ENCODE results near the gene SERPINI2.

The SERPINI2 gene, protein sequence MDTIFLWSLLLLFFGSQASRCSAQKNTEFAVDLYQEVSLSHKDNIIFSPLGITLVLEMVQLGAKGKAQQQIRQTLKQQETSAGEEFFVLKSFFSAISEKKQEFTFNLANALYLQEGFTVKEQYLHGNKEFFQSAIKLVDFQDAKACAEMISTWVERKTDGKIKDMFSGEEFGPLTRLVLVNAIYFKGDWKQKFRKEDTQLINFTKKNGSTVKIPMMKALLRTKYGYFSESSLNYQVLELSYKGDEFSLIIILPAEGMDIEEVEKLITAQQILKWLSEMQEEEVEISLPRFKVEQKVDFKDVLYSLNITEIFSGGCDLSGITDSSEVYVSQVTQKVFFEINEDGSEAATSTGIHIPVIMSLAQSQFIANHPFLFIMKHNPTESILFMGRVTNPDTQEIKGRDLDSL

DNA sequence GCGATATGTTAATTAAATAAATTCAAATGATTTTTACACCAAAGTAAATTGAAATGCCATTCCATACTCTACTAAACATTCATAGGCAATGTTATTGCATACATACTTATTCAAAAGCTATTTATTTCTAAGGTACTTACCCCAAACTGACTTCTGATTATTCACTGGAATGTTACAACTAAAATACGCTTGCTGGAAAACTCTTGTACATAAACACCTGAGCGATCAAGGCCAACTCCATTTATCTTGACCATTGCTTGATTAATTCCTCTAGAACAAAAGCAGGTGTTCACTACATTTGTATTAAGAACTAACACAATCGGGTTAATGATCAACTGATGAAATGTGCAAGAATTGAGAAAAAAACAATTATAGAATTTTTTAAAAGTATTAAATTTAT is at the start of gene SERPINI2:
SERPINI2 (minus strand) TSS at position 180 of the 400 bp plus-strand sequence. CDS start 2,208 bp downstream, outside the sequence.
- DNase-seq = no peak

DNA sequence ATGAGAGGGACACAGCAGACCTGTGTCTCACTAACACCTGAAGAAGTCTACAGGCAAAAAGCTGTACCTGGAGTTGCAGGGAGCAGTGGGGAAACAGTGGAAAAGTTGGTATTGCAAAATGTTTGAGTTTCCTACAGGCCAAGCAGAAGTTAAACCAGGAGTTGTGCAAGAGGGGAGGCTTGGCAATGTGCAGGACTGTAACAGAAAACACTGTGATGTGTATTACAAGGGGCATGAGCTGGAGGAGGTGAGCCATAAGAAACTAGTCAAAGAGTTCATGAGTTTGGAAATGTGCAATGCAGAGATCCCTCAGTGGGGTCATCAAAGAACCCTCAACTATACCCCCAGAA is 47.1 kb upstream of the SERPINI2 start:
- no peak for DNase-seq

DNA sequence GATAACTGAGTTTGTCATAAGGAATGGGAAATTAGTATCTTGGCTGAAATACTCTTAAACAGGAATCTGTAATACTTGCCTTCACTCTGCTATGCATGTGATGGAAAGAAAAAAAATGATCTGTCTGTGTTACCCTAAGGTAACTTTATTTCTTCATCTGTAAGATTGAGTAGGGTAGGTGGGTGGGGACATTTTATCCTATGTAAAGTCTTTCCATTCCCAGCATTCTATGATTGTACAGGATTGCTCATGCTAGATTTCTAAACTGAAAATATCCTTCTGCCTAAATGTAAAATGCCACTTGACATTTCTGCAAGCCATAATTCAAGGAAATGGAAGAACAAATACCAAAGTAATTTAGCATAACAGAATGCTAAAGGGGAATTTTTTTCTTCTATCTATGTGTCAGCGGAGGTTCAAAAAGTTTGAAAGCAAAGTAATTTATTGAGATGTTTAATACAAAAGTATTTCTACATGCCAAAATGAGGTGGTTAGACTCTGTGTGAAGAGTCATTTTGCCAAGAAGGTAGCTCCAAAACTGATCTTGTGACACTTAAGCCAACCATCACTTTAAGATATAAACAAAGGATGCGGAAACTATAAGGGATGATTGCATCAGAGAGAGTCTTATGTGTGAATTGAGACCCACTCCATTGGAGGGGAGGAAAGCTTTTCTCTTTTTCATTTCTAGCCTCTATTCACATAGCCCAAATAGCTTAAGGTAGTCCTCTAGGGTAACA is 46.6 kb upstream of the SERPINI2 start:
- no peak for DNase-seq

DNA sequence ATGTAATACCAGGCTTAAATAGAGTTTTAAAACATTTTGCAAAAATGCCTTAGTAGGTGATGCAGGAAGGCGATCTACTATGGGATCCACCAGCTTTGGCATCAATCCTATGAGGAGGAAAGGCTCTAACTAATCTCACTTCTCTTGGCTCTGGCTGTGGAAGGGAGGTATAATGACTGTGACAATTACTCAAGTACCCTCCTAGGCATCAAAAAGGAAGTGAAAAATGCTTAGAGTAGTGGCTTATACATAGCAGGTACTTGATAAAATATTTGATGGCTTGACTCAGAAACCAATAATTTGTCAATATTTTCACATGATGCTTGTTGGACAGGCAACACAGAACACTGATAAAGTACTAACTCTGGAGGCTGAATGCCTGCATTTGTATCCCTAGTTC is 34.1 kb upstream of the SERPINI2 start:
- no peak for DNase-seq

DNA sequence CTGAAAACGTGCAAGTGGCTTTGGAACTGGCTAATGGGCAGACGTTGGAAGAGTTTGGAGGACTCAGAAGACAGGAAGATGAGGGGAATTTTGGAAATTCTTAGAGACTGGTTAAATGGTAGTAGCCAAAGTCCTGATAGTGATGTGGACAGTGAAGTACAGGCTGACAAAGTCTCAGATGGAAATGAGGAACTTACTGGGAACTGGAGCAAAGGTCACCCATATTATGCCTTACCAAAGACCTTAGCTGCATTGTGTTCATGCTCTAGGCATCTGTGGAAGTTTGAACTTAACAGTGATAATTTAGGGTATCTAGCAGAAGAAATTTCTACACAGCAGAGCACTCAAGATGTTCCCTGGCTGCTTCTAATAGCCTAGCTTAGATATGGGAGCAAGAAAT is 28.6 kb upstream of the SERPINI2 start:
- no peak for DNase-seq

DNA sequence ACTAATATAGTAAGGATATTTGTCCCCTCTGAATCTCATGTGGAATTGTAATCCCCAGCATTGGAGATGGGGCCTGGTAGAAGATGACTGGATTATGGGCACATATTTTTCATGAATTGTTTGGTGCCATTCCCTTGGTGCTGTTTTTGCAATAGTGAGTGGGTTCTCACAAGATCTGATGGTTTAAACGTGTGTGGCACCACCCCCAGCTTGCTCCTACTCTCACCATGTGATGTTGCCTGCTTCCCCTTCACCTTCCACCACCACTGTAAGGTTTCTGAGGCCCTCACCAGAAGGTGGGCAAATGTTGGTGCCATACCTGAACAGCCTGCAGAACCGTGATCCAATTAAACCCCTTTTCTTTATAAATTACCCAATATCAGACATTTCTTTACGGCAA is 28.1 kb upstream of the SERPINI2 start:
- DNase-seq = no peak

DNA sequence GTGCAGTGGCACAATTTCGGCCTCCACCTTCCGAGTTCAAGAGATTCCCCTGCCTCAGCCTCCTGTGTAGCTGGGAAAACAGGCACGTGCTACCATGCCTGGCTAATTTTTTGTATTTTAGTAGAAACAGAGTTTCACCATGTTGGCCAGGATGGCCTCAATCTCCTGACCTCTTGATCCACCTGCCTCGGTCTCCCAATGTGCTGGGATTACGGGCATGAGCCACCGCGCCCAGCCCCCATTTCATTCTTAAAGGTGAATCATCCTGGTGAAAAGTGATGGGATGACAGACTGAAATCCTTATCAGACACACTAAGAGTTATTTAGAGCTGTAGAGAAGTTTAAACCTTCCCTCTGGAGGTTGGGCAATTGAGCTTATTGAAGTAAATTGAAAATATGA is 24.1 kb upstream of the SERPINI2 start:
- no peak for DNase-seq

DNA sequence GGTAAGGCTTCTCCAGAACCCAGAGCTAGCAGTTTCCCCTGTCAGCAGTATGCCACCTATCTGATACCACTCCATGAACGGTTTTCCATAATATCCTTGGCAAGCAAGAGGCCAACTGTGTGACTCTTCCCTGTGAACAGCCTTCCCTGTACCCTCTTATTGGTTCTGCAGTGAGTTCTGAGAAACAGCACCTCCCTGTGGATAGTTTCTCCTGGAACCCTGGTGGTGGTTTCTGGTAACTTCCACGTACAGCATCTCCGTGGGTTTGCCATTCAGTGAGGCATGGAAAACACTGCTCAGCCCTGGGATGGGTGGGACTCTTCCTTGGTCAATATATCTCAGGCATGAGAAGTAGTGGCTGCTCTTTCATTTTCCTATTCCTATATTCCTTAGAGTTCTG is 19.4 kb upstream of the SERPINI2 start:
- DNase-seq = no peak

DNA sequence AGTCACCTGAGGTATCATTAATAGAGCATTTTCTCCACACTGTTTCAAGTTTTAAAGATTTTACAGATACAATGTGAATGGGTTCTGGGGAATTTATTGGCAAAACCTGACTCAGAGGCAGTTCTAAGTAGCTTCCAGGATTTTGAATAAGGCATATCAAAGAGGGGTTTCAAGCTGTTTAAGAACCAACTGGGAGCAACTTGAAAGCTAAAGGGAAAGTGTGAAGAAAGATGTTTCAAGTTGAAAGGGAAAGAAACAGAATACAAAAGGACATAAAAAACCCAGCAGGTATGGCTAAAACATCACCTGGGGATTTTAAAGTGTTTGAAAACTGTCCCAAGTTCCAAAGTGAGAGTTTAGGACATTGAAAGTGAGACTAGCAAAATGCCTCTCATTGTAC is 17.8 kb upstream of the SERPINI2 start:
- DNase-seq = no peak

DNA sequence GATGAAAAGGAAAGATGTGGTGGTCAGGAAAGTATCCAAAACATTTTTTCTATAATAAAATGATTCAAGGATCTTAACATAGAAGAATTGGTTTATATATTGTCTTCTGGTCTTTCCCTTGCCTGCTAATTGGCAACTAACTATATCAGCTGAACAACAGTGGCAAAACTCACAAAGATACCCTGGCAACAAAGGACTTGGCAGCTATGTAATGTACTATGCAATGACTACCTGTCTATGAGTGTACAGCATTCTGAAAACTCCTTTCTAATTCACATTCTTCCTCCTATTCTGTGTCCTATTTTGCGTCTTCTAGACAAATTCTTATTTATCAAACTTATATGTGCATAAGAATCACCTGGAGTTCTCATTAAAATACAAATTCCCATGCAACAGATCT is 15.7 kb upstream of the SERPINI2 start:
- no peak for DNase-seq

DNA sequence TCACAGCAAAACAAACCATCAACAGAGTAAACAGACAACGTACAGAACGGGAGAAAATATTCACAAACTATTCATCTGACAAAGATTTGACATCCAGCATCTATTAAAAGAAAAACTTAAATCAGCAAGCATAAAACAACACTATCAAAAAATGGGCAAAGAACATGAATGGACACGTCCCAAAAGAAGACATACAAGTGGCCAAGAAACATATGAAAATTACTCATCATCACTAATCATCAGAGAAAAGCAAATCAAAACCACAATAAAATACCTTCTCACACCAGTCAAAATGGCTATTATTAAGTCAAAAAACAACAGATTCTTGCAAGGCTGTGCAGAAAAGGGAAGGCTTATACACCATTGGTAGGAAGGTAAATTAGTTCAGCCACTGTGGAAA is 13.7 kb upstream of the SERPINI2 start:
- no peak for DNase-seq

DNA sequence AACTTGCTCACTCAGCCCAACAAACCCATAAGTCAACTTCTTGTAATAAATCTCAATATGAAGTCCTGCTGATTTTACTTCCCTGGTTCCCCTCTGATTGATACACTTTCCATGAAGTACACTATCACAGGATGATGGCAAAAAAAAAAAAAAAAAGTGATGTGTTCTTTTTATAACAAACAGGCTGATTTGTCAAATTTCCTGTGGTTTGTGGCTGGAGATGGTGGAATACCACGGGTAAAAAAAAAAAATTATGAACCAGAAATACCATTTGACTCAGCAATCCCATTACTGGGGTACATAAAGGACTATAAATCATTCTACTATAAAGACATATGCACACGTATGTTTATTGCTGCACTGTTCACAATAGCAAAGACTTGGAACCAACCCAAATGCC is 10.7 kb upstream of the SERPINI2 start:
- DNase-seq = no peak

DNA sequence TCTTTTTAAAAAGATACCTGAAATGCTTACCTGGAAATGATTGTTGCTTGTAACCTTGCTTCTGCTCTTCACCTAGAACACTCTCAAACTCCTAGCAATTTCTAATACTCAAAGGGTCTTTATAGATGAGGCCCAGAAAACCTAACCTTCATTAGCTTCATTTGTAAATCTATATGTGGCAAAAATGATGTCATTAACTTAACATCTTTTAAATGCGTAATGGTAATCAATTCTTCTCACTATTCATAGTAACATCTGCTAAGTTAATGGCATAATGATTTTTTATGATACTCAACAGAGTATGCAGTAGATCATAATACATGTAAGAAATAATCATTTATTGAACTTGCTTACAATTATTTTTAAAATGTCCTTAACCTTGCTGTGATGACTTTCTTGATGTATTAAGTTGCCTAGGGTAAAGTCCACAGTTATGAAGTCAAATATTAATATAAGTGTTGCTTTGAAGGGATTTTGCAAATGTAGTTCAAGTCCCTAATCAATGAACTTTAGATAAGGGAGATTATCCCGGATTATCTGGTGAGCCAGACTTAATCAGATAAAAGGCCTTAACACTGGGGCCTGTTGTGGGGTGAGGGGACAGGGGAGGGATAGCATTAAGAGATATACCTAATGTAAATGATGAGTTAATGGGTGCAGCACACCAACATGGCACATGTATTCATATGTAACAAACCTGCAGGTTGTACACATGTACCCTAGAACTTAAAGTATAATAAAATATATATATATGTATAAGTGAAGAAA is 10.1 kb upstream of the SERPINI2 start:
- no peak for DNase-seq

DNA sequence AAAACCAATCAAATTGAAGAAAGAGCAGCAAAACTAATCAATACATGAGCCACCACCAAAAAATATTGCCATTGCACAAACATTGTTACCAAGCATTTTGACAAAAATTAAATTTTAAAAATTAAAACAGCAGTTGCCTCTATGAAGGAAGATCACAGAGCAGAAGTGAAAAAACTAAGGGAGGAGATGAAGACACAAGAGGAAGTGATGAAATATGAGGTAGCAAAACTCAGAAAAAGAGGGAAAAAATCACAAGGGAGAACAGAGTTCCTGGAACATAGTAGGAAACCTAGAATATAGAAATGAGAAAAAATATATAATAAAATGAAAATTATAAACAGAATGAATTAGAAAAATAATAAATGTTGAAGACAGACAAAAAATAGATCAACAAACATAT is 7.3 kb upstream of the SERPINI2 start:
- no peak for DNase-seq

DNA sequence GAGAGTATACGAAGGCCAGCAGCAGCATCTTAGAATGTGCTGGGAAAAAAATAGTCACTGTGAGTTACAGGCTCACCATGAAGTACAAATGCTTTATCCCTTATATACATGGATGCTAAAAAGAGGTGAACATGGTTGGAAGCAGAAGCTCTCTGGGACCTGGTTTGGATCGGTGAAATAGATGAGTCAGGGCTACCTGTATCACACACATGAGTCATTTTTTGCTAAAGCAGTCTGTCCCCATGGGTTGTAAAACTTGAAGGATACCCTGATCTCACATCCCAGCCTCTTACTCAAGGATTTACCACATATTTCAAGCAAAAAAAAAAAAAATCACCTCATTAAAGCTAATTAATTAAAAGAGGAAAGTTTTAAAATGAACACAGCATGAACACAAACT is 6.9 kb upstream of the SERPINI2 start:
- DNase-seq = no peak

DNA sequence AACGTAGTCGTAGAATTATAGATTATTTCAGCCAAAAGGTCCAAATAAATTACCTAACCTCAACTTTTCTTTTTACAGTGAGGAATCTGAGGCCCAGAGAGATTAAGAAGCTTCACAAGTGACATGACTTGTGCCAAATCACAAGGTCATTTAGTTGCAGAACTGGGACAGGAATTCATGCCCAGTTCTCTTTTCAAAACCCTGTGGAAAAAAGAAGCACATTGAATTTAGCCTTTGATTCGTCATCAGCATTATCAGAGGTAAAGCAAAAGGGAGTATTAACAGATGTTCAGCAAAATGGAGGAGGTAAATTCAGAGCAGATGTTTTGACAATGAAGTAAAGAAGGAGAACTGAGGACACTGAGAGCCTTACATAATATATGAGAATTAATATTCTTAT is 4.5 kb downstream of the SERPINI2 start:
- no peak for DNase-seq

DNA sequence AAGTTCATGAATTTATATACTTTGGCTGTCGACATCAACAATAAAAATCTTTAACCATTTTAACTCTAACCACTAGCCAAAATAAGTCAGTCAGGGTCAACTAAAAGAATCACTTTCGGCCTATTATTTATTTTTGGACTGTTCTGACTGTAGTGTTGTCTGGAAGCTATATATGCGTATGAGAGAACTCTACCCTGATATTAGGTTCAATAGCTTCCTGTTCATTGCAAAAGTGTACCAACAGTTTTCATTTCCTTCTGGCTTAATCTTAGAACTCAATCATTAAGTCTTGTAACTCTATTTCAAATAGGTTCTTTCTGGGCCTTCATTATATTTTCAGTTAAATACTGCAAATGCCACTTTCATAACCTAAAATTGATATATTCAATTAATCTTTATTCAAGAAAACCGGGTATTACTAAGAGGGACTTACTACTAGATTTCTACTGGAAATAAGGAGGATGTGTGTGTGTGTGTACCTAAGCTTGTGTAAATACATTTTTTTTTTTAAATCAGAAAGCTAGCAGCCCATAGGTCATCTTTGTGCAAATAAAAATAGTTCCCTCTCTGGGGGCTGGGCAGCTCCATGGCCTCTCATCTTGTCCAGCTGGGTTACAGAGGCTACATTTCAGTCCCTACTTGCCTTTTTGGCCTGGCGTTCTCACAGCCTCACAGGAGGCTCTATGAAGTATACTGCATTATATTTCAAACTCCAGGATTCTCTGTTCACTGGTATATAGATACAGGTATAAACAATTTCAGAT is 5.8 kb downstream of the SERPINI2 start:
- DNase-seq = no peak

DNA sequence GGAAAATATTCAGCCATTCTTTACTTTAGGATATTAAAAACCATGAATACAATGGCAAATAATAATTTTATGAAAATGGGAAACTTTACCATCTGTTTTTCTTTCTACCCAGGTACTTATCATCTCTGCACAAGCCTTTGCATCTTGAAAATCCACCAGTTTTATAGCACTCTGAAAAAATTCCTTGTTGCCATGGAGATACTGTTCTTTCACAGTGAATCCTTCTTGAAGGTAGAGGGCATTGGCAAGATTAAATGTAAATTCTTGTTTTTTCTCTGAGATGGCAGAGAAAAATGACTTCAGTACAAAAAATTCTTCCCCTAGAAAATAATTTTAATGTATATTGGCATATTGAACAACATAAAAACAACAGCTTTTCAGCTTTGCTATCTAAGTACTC is 6.9 kb downstream of the SERPINI2 start:
- no peak for DNase-seq

DNA sequence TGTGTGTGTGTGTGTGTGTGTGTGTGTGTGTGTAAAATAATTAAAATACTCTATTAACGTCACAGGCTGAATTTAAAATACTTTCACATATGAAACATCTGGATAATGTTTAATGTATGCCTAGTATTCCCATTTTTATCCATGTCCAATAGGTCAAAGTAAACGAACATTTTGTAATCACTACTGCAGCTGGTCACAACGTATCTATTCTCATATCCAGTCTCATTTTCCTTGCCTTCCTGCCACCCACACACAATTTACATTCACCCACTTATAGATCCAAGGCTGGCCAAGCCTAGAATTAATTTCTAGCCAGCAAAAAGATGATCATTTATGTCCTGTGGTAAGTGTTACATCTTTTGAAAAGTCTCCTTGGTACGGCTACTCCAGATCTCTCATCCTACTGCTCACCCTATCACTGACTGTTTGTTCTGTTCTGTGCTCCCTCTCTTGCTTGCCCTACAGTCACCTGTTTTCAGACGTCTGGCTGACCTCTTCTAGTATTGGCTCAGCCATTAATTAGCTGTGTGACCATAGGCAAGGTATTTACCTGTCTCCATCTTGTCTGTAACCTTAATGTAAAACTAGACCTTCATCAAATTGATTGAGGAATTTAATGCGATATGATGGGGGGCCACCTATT is 17.6 kb downstream of the SERPINI2 start:
- DNase-seq = no peak

DNA sequence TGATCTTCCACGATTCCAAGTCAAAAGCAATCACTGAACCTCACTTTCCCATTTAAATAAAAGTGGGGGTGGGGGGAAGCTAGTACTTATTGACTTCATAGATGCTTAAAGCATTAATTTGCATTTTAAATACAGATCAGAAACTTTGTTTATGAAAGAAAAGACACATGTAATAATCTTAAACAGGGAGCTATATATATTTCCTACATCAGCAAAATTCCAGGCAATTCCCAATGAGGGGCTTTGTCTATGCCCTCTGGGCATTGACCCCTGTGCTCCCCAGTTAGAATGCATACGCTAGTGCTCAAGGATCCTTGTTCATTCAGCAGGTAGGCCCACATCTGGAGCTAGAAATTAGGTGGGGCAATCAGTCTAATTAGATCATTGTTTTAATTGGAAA is 20.0 kb downstream of the SERPINI2 start:
- no peak for DNase-seq

DNA sequence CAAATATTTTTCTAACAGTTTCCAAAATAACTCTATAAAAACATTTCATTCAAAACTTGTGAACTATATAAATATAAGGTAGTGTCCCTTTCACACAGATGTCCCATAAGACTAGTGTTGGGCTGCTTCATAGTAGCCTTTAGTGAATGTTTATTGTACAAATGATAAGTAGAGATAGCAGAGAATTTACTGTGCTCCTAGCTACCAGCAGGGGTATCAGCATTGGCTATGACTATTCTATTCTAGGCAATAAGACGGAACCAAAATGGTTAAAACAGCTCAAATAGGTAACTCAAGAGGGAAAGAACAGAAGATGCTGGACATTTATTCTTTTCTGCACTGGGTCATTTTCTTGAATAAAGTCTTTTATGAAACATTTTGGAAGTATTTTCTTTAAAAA is 22.6 kb downstream of the SERPINI2 start:
- DNase-seq = no peak

DNA sequence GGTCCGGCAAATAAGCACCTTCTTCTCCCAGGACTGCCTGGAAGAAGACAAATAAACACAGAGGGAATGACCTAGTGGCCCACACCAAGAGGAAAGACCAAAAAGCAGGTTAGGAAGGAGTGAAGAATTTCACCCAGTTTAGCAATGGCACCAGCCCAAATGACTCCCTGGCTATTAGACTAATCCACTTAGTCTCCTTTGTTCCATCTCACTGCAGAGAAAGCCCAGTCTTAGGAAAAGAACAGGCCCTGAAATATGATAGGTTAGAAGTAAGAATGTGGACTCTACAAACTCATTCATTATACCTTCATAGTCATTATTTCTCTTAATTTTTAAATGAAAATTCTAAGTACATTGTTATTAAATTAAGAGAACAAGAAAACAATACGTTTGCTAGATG is 23.2 kb downstream of the SERPINI2 start:
- no peak for DNase-seq

DNA sequence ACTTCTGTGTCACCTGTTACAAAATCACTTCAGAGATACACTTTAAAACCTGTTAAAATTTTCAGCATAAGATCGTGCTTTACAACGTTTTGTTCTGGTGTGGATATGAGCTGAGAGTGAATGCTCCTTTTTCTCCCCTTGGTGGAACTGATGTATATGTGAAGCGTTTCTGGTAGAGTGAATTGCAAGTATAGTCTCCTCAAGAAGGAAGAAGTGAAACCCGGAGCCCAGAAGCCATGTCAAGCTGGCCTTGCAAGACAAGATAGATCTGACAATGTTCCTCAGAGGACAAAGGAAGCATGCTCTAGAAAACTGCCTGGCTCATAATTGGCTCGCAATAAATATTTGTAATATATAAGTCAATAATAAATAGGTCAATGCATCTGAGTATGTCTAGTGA is 23.6 kb downstream of the SERPINI2 start:
- no peak for DNase-seq
